ENCODE measurements around the gene NUDT9.
"Not testable (repeated sequence)": the region's sequence is repeated elsewhere in the genome, so short reads cannot be mapped to it uniquely, and the experiment has no call there.

NUDT9 gene

GRCh38 chr4:87414816-87415215 is 7.6 kb upstream of the NUDT9 start:
- no peak for TF ChIP-seq CTCF (IDR thresholded peaks at IDR 0.05; ENCODE audit: low read depth, low read length)
- DNase-seq (ENCODE audit: extremely low read depth, low read depth): no peak

GRCh38 chr4:87416965-87417364 is 5.4 kb upstream of the NUDT9 start:
- TF ChIP-seq CTCF (IDR thresholded peaks at IDR 0.05; ENCODE audit: low read depth, low read length): no peak
- DNase-seq (ENCODE audit: extremely low read depth, low read depth): no peak

GRCh38 chr4:87418410-87418809 is 4.0 kb upstream of the NUDT9 start:
- DNase-seq (ENCODE audit: extremely low read depth, low read depth): not testable (repeated sequence)

- TF ChIP-seq CTCF (IDR thresholded peaks at IDR 0.05; ENCODE audit: low read depth, low read length): no peak
- DNase-seq (ENCODE audit: extremely low read depth, low read depth): no peak
Measured at GRCh38 chr4:87419578-87420249, 2.7 kb upstream of the NUDT9 start.

GRCh38 chr4:87420276-87420830 is 2.0 kb upstream of the NUDT9 start:
- TF ChIP-seq CTCF (IDR thresholded peaks at IDR 0.05; ENCODE audit: low read depth, low read length): no peak
- no peak for DNase-seq (ENCODE audit: extremely low read depth, low read depth)

GRCh38 chr4:87423317-87424098 is 1.1 kb downstream of the NUDT9 start:
- DNase-seq (ENCODE audit: extremely low read depth, low read depth): no peak
- TF ChIP-seq CTCF (IDR thresholded peaks at IDR 0.05; ENCODE audit: low read depth, low read length): no peak

- not testable (repeated sequence) for DNase-seq (ENCODE audit: extremely low read depth, low read depth)
Measured at GRCh38 chr4:87424099-87424543, 1.7 kb downstream of the NUDT9 start.

- no peak for DNase-seq (ENCODE audit: extremely low read depth, low read depth)
- no peak for TF ChIP-seq CTCF (IDR thresholded peaks at IDR 0.05; ENCODE audit: low read depth, low read length)
Measured at GRCh38 chr4:87425711-87426110, 3.3 kb downstream of the NUDT9 start.
